Measurements from ENCODE around the gene FBXO45. TPM values are rescaled to one million over a fixed set of nuclear protein-coding genes. Genes with fewer than 3 reads are reported as not detected.

FBXO45 gene, protein sequence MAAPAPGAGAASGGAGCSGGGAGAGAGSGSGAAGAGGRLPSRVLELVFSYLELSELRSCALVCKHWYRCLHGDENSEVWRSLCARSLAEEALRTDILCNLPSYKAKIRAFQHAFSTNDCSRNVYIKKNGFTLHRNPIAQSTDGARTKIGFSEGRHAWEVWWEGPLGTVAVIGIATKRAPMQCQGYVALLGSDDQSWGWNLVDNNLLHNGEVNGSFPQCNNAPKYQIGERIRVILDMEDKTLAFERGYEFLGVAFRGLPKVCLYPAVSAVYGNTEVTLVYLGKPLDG
- 6.3 to 7.2 TPM (median 6.5 TPM) in 5 replicates for total RNA-seq (2022; extraction: Qiagen RNA extraction)

GRCh38 chr3:196568246-196569002, at the start of gene FBXO45, which contains the start of gene WDR53:
Gene FBXO45, plus strand, starts transcription at chr3:196568660. Its CDS starts 325 bp downstream, at chr3:196568985.
Gene WDR53, minus strand, starts transcription at chr3:196568554. Its CDS starts 7,079 bp downstream, at chr3:196561475.

Other genes with a start within 250 kb of the FBXO45 start
- 7.1 to 11.6 TPM (median 9.0 TPM) in 5 replicates for gene TM4SF19, start 230.3 kb upstream of the FBXO45 start, total RNA-seq (2022; extraction: Qiagen RNA extraction)
- 5.5 to 9.5 TPM (median 8.9 TPM) in 5 replicates for gene UBXN7, start 136.2 kb upstream of the FBXO45 start, total RNA-seq (2022; extraction: Qiagen RNA extraction)
- gene RNF168, start 64.9 kb upstream of the FBXO45 start, total RNA-seq (2022; extraction: Qiagen RNA extraction): 3.4 to 4.9 TPM (median 4.0 TPM) in 5 replicates
- not detected in 5 replicates for gene SMCO1, start 53.3 kb upstream of the FBXO45 start, total RNA-seq (2022; extraction: Qiagen RNA extraction)
- gene WDR53, start 106 bp upstream of the FBXO45 start, total RNA-seq (2022; extraction: Qiagen RNA extraction): 7.4 to 11.3 TPM (median 9.8 TPM) in 5 replicates
- not detected in 5 replicates for gene NRROS, start 71.0 kb downstream of the FBXO45 start, total RNA-seq (2022; extraction: Qiagen RNA extraction)
- gene CEP19, start 143.6 kb downstream of the FBXO45 start, total RNA-seq (2022; extraction: Qiagen RNA extraction): 2.1 to 2.7 TPM (median 2.6 TPM) in 5 replicates
- 26.7 to 33.4 TPM (median 31.7 TPM) in 5 replicates for gene PIGX, start 143.7 kb downstream of the FBXO45 start, total RNA-seq (2022; extraction: Qiagen RNA extraction)
- gene PAK2, start 171.2 kb downstream of the FBXO45 start, total RNA-seq (2022; extraction: Qiagen RNA extraction): 32.1 to 44.0 TPM (median 38.9 TPM) in 5 replicates

All from A549 treated with Mapracorat at 1 μM for 4 hours (cell line).